DND-41 (cell line): ENCODE data around the gene N4BP2.

Experiments used
- ATAC-seq: fragments of 200-7000 bp; cut with Tn5 transposase; 3 replicates; pipeline ENCODE4 v1.9.1; 2021; ENCODE audit warnings: low read depth; ENCODE audit not compliant: insufficient read depth
- DNase-seq: peaks from one replicate; pipeline ENCODE4 v3.0.0-alpha.2; 2020
- H2AFZ ChIP-seq: 2 replicates; pipeline ENCODE4 v1.6.0; 2012; ENCODE audit warnings: low read depth, low read length
- H3K27ac ChIP-seq: 2 replicates; pipeline ENCODE4 v1.5.1; 2012; ENCODE audit warnings: low read length, inconsistent platforms
- H3K27me3 ChIP-seq: fragments of 200-600 bp; sonication (generic); 2 replicates; pipeline ENCODE4 v1.6.0; 2012; ENCODE audit warnings: low read length, mild to moderate bottlenecking, inconsistent platforms; ENCODE audit not compliant: insufficient read depth, poor library complexity
- H3K36me3 ChIP-seq: 2 replicates; pipeline ENCODE4 v1.5.1; 2012; ENCODE audit warnings: low read length, inconsistent platforms; ENCODE audit not compliant: insufficient read depth
- H3K4me1 ChIP-seq: 2 replicates; pipeline ENCODE4 v1.5.1; 2012; ENCODE audit warnings: mild to moderate bottlenecking, low read length; ENCODE audit not compliant: insufficient read depth
- H3K4me2 ChIP-seq: 2 replicates; pipeline ENCODE4 v1.6.0; 2012; ENCODE audit warnings: mild to moderate bottlenecking, moderate library complexity, low read length, inconsistent platforms; ENCODE audit not compliant: insufficient read depth
- H3K4me3 ChIP-seq, 2 experiments: fragments of 200-600 bp in 1 of 2; shearing (Covaris generic) in 1 of 2; 2 replicates each; pipeline ENCODE4 v1.5.1; 2012 to 2016; ENCODE audit warnings: inconsistent platforms in 2 of 2, low read length in 2 of 2, mild to moderate bottlenecking in 2 of 2, low read depth in 1 of 2, moderate library complexity in 1 of 2
- H3K79me2 ChIP-seq: 2 replicates; pipeline ENCODE4 v1.6.0; 2012; ENCODE audit warnings: low read length, inconsistent platforms; ENCODE audit not compliant: insufficient read depth
- H3K9ac ChIP-seq: 2 replicates; pipeline ENCODE4 v1.6.0; 2012; ENCODE audit warnings: low read depth, mild to moderate bottlenecking, inconsistent platforms, low read length, moderate library complexity
- H3K9me3 ChIP-seq: 2 replicates; pipeline ENCODE4 v1.5.1; 2012; ENCODE audit warnings: low read length, moderate library complexity, mild to moderate bottlenecking, inconsistent platforms; ENCODE audit not compliant: insufficient read depth, severe bottlenecking
- H4K20me1 ChIP-seq: 2 replicates; pipeline ENCODE4 v1.6.0; 2012; ENCODE audit warnings: low read length; ENCODE audit not compliant: insufficient read depth
- CTCF ChIP-seq: IDR thresholded peaks from 2 replicates; pipeline ENCODE4 v1.5.1; 2012; ENCODE audit warnings: borderline replicate concordance, low read length, moderate library complexity, mild to moderate bottlenecking; ENCODE audit not compliant: poor library complexity, severe bottlenecking; ENCODE audit errors: extremely low read depth
- EZH2 ChIP-seq: IDR thresholded peaks from 3 replicates; pipeline ENCODE4 v1.6.1; 2012; ENCODE audit warnings: borderline replicate concordance, low read depth, mild to moderate bottlenecking, moderate library complexity, low read length, inconsistent platforms; ENCODE audit not compliant: severe bottlenecking

The N4BP2 gene

GRCh38 chr4:40200875-40201801 lies 144.5 kb downstream of the N4BP2 start:
- Histone ChIP-seq H2AFZ (no peak overlapping the region), H3K79me2 (peaks cover 100% of the 10 kb centered on the region), H3K9me3 (no peaks in the 10 kb centered on the region), H3K4me1 (peaks cover 68% of the 10 kb centered on the region), H3K4me2 (peak overlapping the region; percentile 74), H4K20me1 (peaks cover 77% of the 10 kb centered on the region), H3K27ac (peak overlapping the region; percentile 98), H3K36me3 (peaks cover 64% of the 10 kb centered on the region), H3K27me3 (no peaks in the 10 kb centered on the region), H3K9ac (peak overlapping the region; percentile 86), H3K4me3 (peak overlapping the region; percentile 75 to 84)
- TF ChIP-seq CTCF = no peak
- TF ChIP-seq EZH2 = no peak
- no peak for DNase-seq
- ATAC-seq = peak; percentile 9; the same call in 1 of the 3 replicates

GRCh38 chr4:40201898-40202297 lies 145.2 kb downstream of the N4BP2 start:
- Histone ChIP-seq H3K27ac (peak overlapping the region; percentile 98), H3K9ac (peak overlapping the region; percentile 86)

GRCh38 chr4:40202474-40202873 lies 145.8 kb downstream of the N4BP2 start:
- peaks cover 89% of the 10 kb centered on the region for H4K20me1 ChIP-seq
- peak overlapping the region; percentile 86; the same call in 1 of the 2 replicates for H3K9ac ChIP-seq

More at GRCh38 chr4:40201898-40202297, 145.2 kb downstream of the N4BP2 start:
- no peak for ATAC-seq
- DNase-seq = no peak
- no peaks in the 10 kb centered on the region for H3K9me3 ChIP-seq
- peaks cover 100% of the 10 kb centered on the region for H3K79me2 ChIP-seq
- peak overlapping the region in 1 of 2 experiments; percentile 84; a peak in 3 of 4 replicates for H3K4me3 ChIP-seq
- TF ChIP-seq EZH2 (no peak), CTCF (no peak)
- peaks cover 68% of the 10 kb centered on the region for H3K36me3 ChIP-seq
- H3K27me3 ChIP-seq = no peaks in the 10 kb centered on the region
- H3K4me2 ChIP-seq = peak overlapping the region; percentile 74
- no peak overlapping the region for H2AFZ ChIP-seq
- H4K20me1 ChIP-seq = peaks cover 83% of the 10 kb centered on the region
- peaks cover 69% of the 10 kb centered on the region for H3K4me1 ChIP-seq

More at GRCh38 chr4:40202474-40202873, 145.8 kb downstream of the N4BP2 start:
- ATAC-seq = no peak
- H3K27me3 ChIP-seq = no peaks in the 10 kb centered on the region
- no peak overlapping the region for H2AFZ ChIP-seq
- no peak for DNase-seq
- TF ChIP-seq CTCF = no peak
- TF ChIP-seq EZH2 = no peak
- H3K4me1 ChIP-seq = peaks cover 75% of the 10 kb centered on the region
- H3K36me3 ChIP-seq = peaks cover 73% of the 10 kb centered on the region
- H3K9me3 ChIP-seq = no peaks in the 10 kb centered on the region
- H3K79me2 ChIP-seq = peaks cover 100% of the 10 kb centered on the region
- H3K4me2 ChIP-seq = peak overlapping the region; percentile 74
- peak overlapping the region in 1 of 2 experiments; percentile 84; a peak in 3 of 4 replicates for H3K4me3 ChIP-seq
- peak overlapping the region; percentile 98 for H3K27ac ChIP-seq
